ENCODE data around the gene ARFIP2.
"Not testable (repeated sequence)": the region's sequence is repeated elsewhere in the genome, so short reads cannot be mapped to it uniquely, and the experiment has no call there.

Gene ARFIP2, protein sequence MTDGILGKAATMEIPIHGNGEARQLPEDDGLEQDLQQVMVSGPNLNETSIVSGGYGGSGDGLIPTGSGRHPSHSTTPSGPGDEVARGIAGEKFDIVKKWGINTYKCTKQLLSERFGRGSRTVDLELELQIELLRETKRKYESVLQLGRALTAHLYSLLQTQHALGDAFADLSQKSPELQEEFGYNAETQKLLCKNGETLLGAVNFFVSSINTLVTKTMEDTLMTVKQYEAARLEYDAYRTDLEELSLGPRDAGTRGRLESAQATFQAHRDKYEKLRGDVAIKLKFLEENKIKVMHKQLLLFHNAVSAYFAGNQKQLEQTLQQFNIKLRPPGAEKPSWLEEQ

DNA sequence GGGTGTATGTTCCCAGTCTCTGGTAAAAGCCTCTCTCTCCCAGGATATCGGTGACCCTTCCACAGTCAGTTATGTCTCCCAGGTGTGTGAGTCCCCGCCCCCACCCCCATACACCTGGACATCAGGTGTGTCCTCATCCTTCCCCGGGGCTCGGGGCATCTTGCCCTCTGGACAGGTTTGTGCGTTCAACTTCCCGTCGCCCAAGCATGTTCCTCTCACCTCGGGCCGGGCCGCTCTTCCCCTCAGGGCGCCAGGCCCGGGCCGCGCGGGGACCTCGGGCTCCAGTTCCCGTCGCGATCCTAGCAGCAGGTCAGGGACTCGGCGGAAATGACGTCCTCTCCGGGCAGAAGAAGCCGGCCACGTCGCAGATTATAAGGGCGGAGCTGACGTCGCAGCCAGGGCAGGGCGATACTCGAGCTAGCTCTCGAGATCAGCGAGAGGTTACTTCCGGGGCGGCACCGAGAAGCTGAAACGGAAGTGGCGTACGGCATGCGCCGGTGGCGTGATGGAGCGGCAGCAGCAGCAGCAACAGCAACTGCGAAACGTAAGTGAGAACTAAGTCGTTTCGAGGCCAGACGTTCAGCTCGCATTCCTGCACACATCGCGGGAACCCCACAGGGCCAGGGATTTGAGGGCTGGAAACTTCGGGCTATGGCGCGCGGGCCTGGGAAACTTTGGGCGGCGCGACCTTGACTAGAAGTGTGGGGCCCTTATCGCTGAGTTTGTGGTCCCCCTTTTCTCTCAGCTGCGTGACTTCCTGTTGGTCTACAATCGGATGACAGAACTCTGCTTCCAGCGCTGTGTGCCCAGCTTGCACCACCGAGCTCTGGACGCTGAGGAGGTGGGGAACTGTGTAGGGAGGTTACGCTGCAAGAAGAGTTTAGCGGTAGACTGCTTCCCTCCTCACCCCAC, at the start of gene ARFIP2, which contains the start of gene TIMM10B:
ARFIP2 (minus strand) TSS at position 320 of the 912 bp plus-strand sequence. CDS start 910 bp downstream, outside the sequence.
TIMM10B (plus strand) TSS at position 490 of the 912 bp plus-strand sequence; CDS start at position 506, 16 bp downstream.
- peak; percentile 97 for DNase-seq

DNA sequence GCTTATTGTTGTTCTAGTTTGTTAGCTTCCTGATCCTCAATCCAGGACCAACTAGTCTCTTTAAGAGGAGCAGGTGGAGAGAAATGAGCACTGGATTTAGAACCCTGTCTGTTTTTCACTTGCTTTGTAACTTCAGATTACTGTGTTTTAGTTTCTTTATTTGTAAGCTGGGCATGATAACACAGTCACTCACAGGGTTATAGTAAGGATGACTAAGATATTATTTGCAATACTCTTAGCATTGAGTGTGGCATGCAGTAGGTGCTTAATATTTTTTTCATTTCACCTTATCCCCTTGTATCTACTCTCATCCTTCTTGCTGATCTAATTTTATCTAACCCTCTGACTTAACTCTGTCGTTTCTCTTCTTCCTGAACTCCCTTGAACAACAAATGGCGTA, 49.7 kb upstream of the ARFIP2 start:
- no peak for DNase-seq

DNA sequence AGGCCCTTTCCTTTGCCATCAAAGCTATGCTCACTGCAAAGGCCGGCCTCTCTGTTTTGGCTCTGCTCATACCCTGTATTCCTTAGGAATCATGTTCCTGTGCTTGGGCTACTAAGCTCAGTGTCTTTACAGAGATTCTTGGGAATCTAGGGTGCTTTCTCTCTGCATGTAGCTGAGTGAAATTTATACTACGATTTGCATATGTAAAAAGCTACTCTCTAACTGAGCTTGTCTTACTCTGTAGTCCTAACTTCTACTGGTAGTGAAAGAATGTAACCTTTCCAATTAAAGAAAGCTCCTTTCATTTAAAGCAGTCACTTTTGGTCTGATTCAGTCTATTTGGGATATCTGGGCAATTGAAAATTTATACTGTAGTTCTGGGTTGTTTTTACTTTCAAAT, 48.1 kb upstream of the ARFIP2 start:
- DNase-seq: no peak

GRCh38 chr11:6526411-6527135, 45.4 kb upstream of the ARFIP2 start:
- DNase-seq: peak in 1 of 2 donors; percentile 1

DNA sequence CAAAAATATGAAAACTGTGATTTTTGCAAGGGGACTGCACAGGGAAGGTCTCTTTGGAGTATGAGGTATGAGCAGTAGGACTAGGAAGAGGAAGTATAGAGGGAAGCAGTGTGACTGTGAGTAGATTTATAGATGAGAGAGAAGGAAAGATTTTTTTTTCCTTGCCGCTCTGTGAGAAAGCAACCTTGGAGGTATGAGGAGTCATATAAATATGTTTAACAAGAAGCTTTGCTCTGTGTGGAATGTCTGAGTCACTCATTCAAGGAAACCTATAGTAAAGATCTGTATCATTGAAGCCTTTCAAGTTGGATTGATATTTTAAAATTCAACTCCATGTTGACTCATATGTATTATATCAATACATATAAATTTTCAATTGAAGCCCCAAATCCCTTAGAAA, 42.1 kb upstream of the ARFIP2 start:
- no peak for DNase-seq

GRCh38 chr11:6521946-6522345, 40.8 kb upstream of the ARFIP2 start:
- not testable (repeated sequence) for DNase-seq

GRCh38 chr11:6520265-6520664, 39.1 kb upstream of the ARFIP2 start:
- no peak for DNase-seq

GRCh38 chr11:6516865-6517264, 35.7 kb upstream of the ARFIP2 start:
- DNase-seq: no peak

DNA sequence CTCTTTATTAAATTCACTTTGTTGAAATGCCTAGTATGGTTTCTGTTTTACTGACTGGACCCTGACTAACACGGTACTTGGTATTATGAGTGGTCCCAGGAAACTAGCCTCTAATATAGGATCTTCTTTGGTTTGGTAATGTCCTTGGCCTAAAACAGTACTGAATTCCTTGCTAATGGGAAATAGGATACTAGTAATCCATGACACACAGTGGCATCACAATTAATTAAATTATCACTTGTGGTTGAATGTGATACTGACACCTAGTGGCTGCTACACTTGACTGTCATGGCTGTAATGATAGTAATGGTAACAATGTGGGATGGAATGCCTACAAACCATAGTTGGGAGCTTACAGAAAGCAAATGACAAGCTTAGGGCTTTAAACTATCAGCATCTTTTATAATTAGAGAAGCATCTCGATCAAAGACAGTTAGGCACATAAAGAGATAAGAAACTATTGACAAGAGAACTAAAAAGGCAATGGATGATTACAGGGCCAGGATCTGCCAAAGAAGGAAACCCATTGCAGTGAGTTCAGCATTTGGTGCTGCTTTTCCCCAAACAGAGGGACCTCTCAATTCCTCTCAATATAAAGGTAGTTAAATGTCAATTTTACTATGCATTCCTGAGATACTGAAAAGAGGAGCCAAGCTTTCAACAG, 24.6 kb upstream of the ARFIP2 start:
- peak in 1 of 2 donors; percentile 55 for DNase-seq

DNA sequence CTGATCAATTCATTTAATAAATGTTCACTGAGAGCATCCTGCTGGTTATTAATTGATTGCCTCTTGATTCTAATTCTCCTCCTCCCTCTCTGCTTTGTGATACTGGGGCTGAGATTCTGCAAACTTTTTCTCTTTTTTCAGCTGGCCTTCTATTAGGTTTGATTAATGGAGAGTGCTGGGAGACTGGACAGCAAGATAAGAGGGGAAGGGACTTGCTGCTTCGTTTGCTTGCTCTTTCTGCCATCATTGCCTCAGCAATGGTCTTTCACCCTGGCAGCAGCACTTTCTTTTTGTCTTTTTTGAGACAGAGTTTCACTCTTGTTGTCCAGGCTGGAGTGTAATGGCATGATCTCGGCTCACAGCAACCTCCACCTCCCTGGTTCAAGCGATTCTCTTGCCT, 23.0 kb upstream of the ARFIP2 start:
- DNase-seq: no peak

DNA sequence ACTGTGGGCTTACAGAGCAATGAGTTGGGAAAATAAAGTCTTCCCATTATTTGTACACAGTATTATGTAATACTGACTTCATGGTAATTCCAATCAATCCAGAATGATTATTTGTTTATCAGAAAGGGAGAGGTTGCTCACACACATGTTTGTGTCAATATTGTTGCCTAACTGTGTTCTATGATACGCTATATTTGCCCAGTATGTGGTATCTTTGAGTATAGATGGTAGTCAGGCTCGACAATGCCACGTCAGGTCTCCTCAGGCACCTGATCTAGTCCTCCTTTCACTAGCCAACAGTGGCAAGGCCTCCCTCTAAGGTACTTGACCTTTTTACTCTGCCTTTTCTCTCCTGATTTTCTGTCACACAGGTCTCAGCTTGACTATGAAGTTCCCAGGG, 21.3 kb upstream of the ARFIP2 start:
- DNase-seq: no peak

DNA sequence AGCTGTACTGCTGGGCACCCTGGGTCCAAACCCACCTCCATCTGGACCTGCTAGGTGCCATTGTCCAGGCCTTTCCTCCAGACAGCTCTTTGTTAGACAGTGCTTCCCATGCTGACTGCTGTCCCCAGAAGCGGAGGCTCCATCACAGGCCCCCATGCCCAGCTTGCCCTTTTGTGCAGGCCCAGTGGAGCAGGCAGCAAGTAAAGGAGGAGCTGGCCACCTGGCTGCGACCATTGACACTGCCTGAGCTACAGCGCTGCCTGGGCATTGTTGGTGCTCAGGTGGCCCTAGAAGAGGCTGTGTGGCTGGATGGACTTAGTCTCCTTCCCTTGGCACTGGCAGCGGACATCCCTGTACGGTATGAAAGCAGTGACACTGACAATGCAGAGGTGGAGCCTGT, 17.4 kb upstream of the ARFIP2 start:
- no peak for DNase-seq

GRCh38 chr11:6498121-6498520, 17.0 kb upstream of the ARFIP2 start:
- DNase-seq: no peak

- no peak for DNase-seq
These were observed 16.1 kb upstream of the ARFIP2 start, which contains the start of gene DNHD1 for GRCh38 chr11:6497069-6497839. TSS of gene DNHD1 (plus strand) at chr11:6497280. CDS start at chr11:6498216, 936 bp downstream.

DNA sequence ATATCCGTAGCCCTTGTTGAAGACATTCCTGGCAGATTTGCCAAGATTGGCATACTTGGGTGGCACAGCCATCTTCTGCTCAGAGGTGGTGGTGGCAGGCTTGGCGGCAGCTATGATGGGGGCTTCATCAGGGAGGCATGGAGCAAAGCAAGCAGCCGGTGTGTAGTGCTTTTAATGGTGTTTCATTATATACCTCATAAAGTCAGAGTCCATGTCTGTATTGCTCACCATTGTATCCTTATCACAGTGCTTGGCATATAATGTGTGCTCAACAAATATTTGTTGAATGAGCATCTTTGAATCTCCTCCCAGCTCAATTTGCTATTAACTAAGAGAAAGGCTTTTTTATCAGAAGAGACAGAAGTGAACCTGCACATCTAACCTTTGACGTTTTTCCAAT, 8.2 kb upstream of the ARFIP2 start:
- no peak for DNase-seq

GRCh38 chr11:6488821-6489220, 7.7 kb upstream of the ARFIP2 start:
- no peak for DNase-seq

DNA sequence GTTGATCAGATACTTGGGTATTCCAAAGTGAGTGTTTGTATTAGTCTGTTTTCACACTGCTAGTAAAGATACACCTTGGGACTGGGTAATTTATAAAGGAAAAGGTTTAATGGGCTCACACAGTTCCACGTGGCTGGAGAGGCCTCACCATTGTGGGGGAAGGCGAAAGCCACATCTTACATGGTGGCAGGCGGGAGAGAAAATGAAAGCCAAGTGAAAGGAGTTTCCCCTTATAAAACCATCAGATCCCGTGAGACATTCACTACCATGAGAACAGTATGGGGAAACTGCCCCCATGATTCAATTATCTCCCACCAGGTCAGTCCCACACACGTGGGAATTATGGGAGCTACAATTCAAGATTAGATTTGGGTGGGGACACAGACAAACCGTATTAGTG, 7.2 kb upstream of the ARFIP2 start:
- no peak for DNase-seq

DNA sequence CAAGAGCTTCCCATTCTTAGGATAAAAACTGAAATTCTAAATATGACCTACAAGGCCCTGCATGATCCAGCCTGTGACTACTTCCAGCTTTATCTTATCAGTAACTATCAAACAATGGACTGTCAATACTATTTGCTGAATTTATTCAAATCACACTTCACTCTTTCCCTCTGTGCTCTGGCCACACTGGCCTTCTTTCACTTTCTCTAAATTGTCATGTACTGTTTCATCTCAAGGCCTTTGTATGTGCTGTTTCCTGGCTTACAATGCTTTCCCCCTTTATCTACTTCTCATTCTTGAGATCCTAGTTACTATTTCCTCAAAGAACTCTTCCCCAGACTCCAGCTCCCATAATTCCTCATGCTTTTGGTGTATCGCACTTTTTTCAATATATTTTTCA, 5.8 kb upstream of the ARFIP2 start:
- no peak for DNase-seq

DNA sequence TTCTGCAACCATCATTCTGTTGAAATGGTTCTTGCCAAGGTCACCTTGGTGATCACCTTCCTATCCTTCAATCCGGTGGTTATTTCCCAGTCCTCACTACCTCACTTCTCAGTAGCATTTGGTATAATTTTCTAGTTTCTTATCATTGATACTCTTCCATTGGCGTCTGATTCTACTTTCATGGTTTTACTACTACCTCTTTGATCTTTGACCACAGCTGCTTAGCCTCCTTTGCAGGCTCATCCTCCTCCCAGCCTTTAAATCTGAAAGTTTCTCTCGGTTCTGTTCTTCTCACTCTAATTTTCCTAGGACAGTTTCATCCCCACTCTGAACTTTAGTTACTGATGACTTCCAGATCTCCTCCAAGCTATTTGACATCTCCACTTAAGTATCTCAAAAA, 5.1 kb upstream of the ARFIP2 start:
- DNase-seq: no peak

DNA sequence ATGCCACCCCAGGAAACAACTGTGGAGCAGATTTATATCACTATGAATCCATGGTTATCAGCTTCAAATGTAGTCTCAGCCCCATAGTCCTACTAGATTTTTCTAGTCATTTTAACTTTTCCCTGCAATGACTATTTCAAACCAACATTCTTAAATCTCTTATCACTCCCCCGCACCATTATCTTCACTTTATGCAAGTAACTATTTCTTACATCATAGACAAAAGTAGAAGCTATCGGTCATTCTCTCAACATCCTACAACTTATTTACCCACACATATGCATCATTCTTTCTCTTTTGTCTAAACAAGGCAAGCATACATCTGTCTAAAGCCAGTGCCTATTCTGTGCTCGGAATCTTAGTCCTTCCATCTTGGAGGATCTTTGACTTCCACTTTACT, 4.5 kb upstream of the ARFIP2 start:
- DNase-seq: no peak

DNA sequence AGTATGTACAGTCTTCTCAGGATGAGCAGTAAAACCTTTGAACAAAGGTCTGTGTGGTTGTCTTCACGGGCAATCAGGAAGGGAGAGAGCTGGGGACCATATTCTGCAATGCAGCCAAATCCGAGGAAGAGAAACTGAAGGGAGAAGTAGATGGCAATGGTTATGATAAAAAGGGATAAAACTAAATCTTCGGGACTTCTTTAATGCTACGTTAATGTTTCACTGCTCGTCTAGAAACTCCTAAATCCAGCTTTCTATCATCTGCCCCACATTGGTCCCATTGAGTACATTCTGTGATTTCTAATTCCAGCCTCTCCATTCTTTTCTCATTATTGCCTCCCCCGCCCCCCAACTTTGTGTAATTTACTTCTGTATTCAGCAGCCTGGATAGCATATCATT, 1.9 kb upstream of the ARFIP2 start:
- no peak for DNase-seq

DNA sequence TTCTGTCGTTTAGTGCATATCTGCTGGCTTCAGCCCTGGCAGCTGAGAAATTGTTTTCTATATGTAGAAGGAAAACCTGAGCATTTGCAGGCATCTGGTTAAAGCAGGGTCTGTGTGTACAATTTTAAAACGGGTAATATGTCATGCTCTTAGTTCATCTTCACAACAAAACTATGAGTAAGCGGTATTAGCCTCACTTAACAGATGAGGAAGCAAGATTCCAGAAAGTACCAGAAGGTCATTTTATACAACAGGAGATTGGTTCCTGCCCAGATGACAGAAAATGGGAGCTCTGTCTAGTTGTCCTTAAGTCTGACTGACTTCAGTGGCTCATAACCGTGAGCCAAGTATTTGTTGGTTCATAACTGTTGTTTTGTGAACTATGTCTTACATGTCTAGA, 1.3 kb upstream of the ARFIP2 start:
- DNase-seq: no peak
